Loucy (cell line): ENCODE data around the gene FOXA3.

ENCODE experiments used
- H2AFZ ChIP-seq: fragments of 200-600 bp; sonication (generic); 2 replicates; pipeline ENCODE4 v1.6.0; 2016; ENCODE audit warnings: antibody characterized with exemption, mild to moderate bottlenecking, low read length, moderate library complexity
- H3F3A ChIP-seq: fragments of 200-600 bp; 2 replicates; pipeline ENCODE4 v1.6.0; 2016; ENCODE audit warnings: antibody characterized with exemption, low read depth, mild to moderate bottlenecking
- H3K27me3 ChIP-seq: fragments of 200-600 bp; sonication (generic); 2 replicates; pipeline ENCODE4 v1.6.1; 2014; ENCODE audit warnings: low read length, mild to moderate bottlenecking; ENCODE audit not compliant: insufficient read depth, poor library complexity, severe bottlenecking
- H3K36me3 ChIP-seq: fragments of 200-600 bp; sonication (generic); 2 replicates; pipeline ENCODE4 v1.6.1; 2016; ENCODE audit warnings: low read length; ENCODE audit not compliant: insufficient read depth
- H3K4me1 ChIP-seq: fragments of 200-600 bp; sonication (generic); 2 replicates; pipeline ENCODE4 v1.5.1; 2014; ENCODE audit warnings: low read length, mild to moderate bottlenecking; ENCODE audit not compliant: insufficient read depth, poor library complexity, severe bottlenecking
- H3K4me2 ChIP-seq: fragments of 200-600 bp; sonication (generic); 2 replicates; pipeline ENCODE4 v1.6.0; 2014; ENCODE audit warnings: antibody characterized with exemption, low read length, low read depth, mild to moderate bottlenecking; ENCODE audit not compliant: poor library complexity, severe bottlenecking
- H3K4me3 ChIP-seq: fragments of 200-600 bp; sonication (generic); 2 replicates; pipeline ENCODE4 v1.5.1; 2014; ENCODE audit warnings: low read length, mild to moderate bottlenecking, mixed read lengths; ENCODE audit not compliant: poor library complexity, severe bottlenecking
- H3K79me2 ChIP-seq: fragments of 200-600 bp; sonication (generic); 2 replicates; pipeline ENCODE4 v1.6.1; 2014; ENCODE audit warnings: low read length; ENCODE audit not compliant: insufficient read depth
- H3K9ac ChIP-seq: fragments of 200-600 bp; sonication (generic); 2 replicates; pipeline ENCODE4 v1.6.0; 2014; ENCODE audit warnings: mild to moderate bottlenecking, low read depth, low read length, moderate library complexity; ENCODE audit not compliant: poor library complexity, severe bottlenecking
- H3K9me2 ChIP-seq: fragments of 200-600 bp; sonication (generic); replicated peaks from 2 replicates; pipeline ENCODE4 v1.6.1; 2016; ENCODE audit warnings: low read depth, low read length, mixed read lengths
- H3K9me3 ChIP-seq: fragments of 200-600 bp; sonication (generic); 2 replicates; pipeline ENCODE4 v1.6.1; 2014; ENCODE audit warnings: mild to moderate bottlenecking, antibody characterized with exemption, low read length, low read depth; ENCODE audit not compliant: insufficient read depth
- H4K20me1 ChIP-seq: fragments of 200-600 bp; sonication (generic); 2 replicates; pipeline ENCODE4 v1.6.0; 2014; ENCODE audit warnings: antibody characterized with exemption, low read length, mild to moderate bottlenecking; ENCODE audit not compliant: insufficient read depth, poor library complexity, severe bottlenecking
- CTCF ChIP-seq: fragments of 200-600 bp; sonication (generic); conservative IDR thresholded peaks from 2 replicates; pipeline ENCODE4 v1.5.1; 2014; ENCODE audit warnings: mild to moderate bottlenecking, antibody characterized with exemption, low read length
- EZH2phosphoT487 ChIP-seq: fragments of 200-600 bp; IDR thresholded peaks from 2 replicates; pipeline ENCODE4 v1.6.1; 2018; ENCODE audit warnings: antibody characterized with exemption, mild to moderate bottlenecking, moderate library complexity, borderline replicate concordance

The FOXA3 gene

GRCh38 chr19:45863840-45864628 is at the start of gene FOXA3:
FOXA3 (plus strand) TSS chr19:45864326; CDS start chr19:45864457, 131 bp downstream.
- no peak for TF ChIP-seq EZH2phosphoT487
- peak; percentile 23; the same call in 1 of the 2 replicates for TF ChIP-seq CTCF
- H3K4me2 ChIP-seq: peak within 1 kb of the TSS; percentile 48
- no peaks in the 10 kb centered on the region for H3F3A ChIP-seq
- H3K9me3 ChIP-seq: no peaks in the 10 kb centered on the region
- peaks cover 34% of the 10 kb centered on the region for H3K79me2 ChIP-seq
- peaks cover 13% of the 10 kb centered on the region for H4K20me1 ChIP-seq
- no peak within 1 kb of the TSS for H3K9ac ChIP-seq
- no peaks in the 10 kb centered on the region for H3K27me3 ChIP-seq
- H2AFZ ChIP-seq: peak within 1 kb of the TSS; percentile 76
- H3K4me3 ChIP-seq: peak within 1 kb of the TSS; percentile 55
- H3K4me1 ChIP-seq: peaks cover 9% of the 10 kb centered on the region
- H3K36me3 ChIP-seq: peaks cover 4% of the 10 kb centered on the region; the same call in 1 of the 2 replicates
- no peaks in the 10 kb centered on the region for H3K9me2 ChIP-seq

- Histone ChIP-seq H4K20me1 (no peaks in the 10 kb centered on the region), H3K9me3 (no peaks in the 10 kb centered on the region), H3K4me1 (peaks cover 5% of the 10 kb centered on the region), H3K36me3 (peaks cover under 1% of the 10 kb centered on the region; the same call in 1 of the 2 replicates), H3K4me3 (no peak within 1 kb of the TSS), H3K27me3 (no peaks in the 10 kb centered on the region), H3K9me2 (no peaks in the 10 kb centered on the region), H3F3A (no peaks in the 10 kb centered on the region), H3K9ac (no peak within 1 kb of the TSS), H2AFZ (no peak within 1 kb of the TSS), H3K4me2 (no peak within 1 kb of the TSS), H3K79me2 (no peaks in the 10 kb centered on the region)
- TF ChIP-seq CTCF: no peak
These were observed 49.2 kb upstream of the FOXA3 start, which contains the start of gene RSPH6A for GRCh38 chr19:45814851-45815480. RSPH6A (minus strand) TSS chr19:45815308; CDS start chr19:45815176, 132 bp downstream.

- no peaks in the 10 kb centered on the region for H3K4me1 ChIP-seq
- H3K79me2 ChIP-seq: no peaks in the 10 kb centered on the region
- no peaks in the 10 kb centered on the region for H3K9me3 ChIP-seq
- H3K4me2 ChIP-seq: no peak overlapping the region
- no peaks in the 10 kb centered on the region for H3K27me3 ChIP-seq
- H3F3A ChIP-seq: no peaks in the 10 kb centered on the region
- H3K9me2 ChIP-seq: no peaks in the 10 kb centered on the region
- no peak overlapping the region for H3K9ac ChIP-seq
- no peak overlapping the region for H2AFZ ChIP-seq
- H4K20me1 ChIP-seq: no peaks in the 10 kb centered on the region
- H3K36me3 ChIP-seq: peaks cover 7% of the 10 kb centered on the region; the same call in 1 of the 2 replicates
- H3K4me3 ChIP-seq: no peak overlapping the region
- no peak for TF ChIP-seq CTCF
- no peak for TF ChIP-seq EZH2phosphoT487
These were observed 48.5 kb upstream of the FOXA3 start for GRCh38 chr19:45815481-45816216.
